Endothelial cell of umbilical vein (primary cell): ENCODE measurements around the gene CREB3.

ENCODE experiments used
- CTCF ChIP-seq, 2 donors: IDR thresholded peaks; 1 replicate in 1 of 2; 2 replicates in 1 of 2; pipeline ENCODE4 v1.5.1; 2011; ENCODE audit warnings: low read length in 2 of 2, mild to moderate bottlenecking in 2 of 2, moderate library complexity in 2 of 2, control low read depth in 1 of 2, inconsistent platforms in 1 of 2, low read depth in 1 of 2; ENCODE audit not compliant: insufficient read depth in 1 of 2; ENCODE audit errors: extremely low read depth in 1 of 2
- FOS ChIP-seq: IDR thresholded peaks from 2 replicates; pipeline ENCODE4 v1.6.1; 2011; ENCODE audit warnings: mild to moderate bottlenecking, low read length, moderate library complexity, borderline replicate concordance; ENCODE audit not compliant: insufficient read depth
- GATA2 ChIP-seq: IDR thresholded peaks from 2 replicates; pipeline ENCODE4 v1.7.0; 2011; ENCODE audit warnings: low read depth, mild to moderate bottlenecking, moderate library complexity, mixed read lengths, low read length; ENCODE audit not compliant: insufficient read length, insufficient read depth
- POLR2A ChIP-seq: IDR thresholded peaks from 2 replicates; pipeline ENCODE4 v1.6.1; 2012; ENCODE audit warnings: low read depth, mild to moderate bottlenecking, control low read depth, low read length
- POLR2AphosphoS5 ChIP-seq: IDR thresholded peaks from 2 replicates; pipeline ENCODE4 v1.6.1; 2012; ENCODE audit warnings: low read depth, mild to moderate bottlenecking, control low read depth, low read length, moderate library complexity; ENCODE audit not compliant: insufficient read depth
- TF ChIP-seq, protein P1 (sequence below): IDR thresholded peaks from 2 replicates; pipeline ENCODE4 v1.6.1; 2011; ENCODE audit not compliant: insufficient read depth, insufficient read length

GRCh38 chr9:35749515-35750255, 17.2 kb downstream of the CREB3 start:
- no peak for TF ChIP-seq CTCF (IDR thresholded peaks at IDR 0.05; ENCODE audit: extremely low read depth in 1 of 2, insufficient read depth in 1 of 2, low read depth in 1 of 2, low read length in 2 of 2)
- no peak for TF ChIP-seq POLR2A
- TF ChIP-seq, protein P1, sequence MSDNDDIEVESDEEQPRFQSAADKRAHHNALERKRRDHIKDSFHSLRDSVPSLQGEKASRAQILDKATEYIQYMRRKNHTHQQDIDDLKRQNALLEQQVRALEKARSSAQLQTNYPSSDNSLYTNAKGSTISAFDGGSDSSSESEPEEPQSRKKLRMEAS = no peak
- TF ChIP-seq POLR2AphosphoS5 = no peak
- no peak for TF ChIP-seq FOS
- no peak for TF ChIP-seq GATA2
